Ovary (tissue), 3 donors: Measurements from ENCODE around the gene MAML2.

Source experiments
- POLR2A ChIP-seq: fragments of 450-650 bp; IDR thresholded peaks from one replicate; pipeline ENCODE4 v1.6.1; 2017; ENCODE audit warnings: antibody characterized with exemption, mild to moderate bottlenecking, moderate library complexity
- TF ChIP-seq, protein P1 (sequence below), 3 donors: fragments of 450-650 bp in 2 of 3; fragments of 200-600 bp in 1 of 3; IDR thresholded peaks; one replicate each; pipeline versions ENCODE4 v1.5.1 to v1.8.0; 2016 to 2022; ENCODE audit warnings: antibody characterized with exemption in 3 of 3, mild to moderate bottlenecking in 1 of 3
- donor health status: DM: no; HTN: no; CAD: no.

DNA sequence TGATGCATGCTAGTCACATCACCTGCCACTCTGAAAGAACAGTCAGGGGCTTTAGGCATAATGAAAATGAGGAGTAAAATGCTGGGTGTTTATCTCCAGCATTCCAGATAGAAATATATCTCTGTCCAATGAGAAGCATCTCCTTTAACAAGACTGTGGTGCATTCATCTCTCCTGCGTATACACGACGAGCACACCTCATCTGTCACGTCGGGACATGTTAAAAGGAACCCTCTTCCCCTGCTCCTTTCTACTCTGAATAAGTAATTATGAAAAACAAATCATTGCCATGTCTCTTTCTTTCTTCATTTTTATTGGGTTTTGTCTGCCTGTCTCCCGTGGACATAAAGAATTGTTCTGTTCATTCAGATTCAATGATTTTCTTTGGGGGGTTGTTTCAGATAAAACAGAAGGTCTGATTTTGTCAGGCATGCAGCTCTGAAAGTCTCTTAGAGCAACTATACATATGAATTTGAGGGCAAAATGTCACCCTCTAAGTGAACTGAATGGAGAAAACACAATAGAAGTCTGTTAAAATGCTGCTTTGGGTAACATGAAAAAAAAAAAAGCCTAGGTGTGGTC is 195.0 kb downstream of the MAML2 start:
- TF ChIP-seq, protein P1, sequence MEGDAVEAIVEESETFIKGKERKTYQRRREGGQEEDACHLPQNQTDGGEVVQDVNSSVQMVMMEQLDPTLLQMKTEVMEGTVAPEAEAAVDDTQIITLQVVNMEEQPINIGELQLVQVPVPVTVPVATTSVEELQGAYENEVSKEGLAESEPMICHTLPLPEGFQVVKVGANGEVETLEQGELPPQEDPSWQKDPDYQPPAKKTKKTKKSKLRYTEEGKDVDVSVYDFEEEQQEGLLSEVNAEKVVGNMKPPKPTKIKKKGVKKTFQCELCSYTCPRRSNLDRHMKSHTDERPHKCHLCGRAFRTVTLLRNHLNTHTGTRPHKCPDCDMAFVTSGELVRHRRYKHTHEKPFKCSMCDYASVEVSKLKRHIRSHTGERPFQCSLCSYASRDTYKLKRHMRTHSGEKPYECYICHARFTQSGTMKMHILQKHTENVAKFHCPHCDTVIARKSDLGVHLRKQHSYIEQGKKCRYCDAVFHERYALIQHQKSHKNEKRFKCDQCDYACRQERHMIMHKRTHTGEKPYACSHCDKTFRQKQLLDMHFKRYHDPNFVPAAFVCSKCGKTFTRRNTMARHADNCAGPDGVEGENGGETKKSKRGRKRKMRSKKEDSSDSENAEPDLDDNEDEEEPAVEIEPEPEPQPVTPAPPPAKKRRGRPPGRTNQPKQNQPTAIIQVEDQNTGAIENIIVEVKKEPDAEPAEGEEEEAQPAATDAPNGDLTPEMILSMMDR (IDR thresholded peaks at IDR 0.05), result no peak
- no peak for TF ChIP-seq POLR2A
